ENCODE results near the gene PLXNC1.

The PLXNC1 gene

DNA sequence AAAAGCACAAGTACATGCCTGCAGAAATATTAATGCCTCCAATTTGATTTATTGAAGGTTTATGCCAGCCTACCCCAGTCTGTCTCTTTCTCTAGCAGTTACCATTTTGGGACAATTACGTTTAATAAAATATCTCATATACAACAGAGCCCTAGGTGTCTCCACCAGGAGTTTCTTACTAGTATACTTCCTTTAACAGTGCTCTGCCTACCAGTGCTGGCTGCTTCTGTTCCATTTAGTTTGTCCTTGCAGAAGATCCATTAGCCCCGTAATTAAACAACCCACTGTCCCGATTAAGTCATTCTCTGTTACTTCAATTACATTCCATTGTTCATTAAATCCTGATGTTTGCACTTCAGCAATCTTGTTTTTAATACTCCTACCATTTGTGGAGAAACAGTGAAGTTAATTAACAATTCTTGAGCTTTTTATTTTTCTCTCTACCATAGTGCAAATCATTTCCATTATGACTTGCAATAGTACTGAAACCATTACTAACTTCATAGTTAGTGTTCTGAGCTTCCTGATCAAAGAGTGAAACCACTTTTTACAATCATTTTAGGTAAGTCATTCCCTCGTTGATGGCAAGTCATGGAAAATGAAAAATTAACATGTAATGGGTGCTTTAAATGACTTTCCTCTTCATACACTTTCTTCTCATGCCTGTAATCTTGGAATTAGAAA lies 121.1 kb downstream of the PLXNC1 start:
- FAIRE-seq: no peak

DNA sequence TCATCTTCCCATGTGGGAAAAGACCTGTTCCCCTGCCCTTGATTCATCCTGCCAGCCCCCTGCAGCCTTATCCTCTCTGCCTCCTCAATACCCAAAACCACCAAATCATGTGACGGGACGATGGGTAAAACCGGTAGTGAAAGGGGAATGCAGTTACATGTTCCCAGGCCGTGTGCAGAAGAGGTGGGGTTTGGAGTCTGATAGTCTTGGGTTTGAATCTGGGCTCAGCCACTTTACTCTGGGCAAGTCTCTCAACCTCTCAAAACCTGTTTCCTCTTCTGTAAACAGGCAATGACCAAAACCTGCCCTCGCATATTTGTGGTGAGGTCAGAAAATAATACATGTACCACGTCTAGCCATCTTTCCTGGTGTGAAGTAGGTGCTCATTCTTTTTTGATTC lies 123.0 kb downstream of the PLXNC1 start:
- FAIRE-seq: no peak

DNA sequence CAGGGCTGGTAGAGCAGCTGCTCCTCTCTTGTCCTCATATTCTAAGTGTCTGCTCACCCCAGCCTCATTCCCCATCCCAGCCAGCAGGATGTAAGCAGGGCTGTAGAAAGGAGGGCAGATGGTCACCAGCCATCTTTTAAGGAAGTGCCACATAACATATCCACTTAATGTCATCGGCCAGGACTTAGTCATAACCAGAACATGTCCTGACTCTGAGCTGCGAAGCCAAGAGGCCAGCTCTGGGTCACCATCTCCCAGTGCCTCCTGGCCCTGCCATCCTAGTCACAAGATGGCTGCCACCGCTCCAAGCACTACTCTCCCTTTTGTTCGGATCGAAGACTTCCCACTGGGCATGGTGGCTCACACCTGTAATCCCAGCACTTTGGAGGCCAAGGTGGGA lies 123.9 kb downstream of the PLXNC1 start:
- no peak for FAIRE-seq

DNA sequence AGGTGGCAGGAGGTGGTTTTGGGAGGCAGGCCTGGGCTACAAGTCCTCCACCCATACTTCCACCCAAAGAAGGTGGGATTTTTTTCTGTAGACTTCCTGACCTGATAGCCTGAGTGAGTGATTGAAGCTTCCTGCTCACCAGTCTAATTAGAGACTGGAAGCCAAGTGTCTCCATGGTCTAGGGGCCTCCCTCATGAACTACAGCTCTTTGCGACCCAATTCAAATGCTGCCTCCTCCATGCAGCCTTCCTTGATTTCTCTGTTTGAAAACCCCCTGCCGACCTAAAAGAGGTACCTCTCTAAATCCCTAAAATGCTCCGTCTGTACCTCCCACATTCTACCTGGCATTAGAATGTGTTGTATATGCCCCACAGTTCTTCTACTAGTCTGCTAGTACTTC lies 124.9 kb downstream of the PLXNC1 start:
- FAIRE-seq: no peak

DNA sequence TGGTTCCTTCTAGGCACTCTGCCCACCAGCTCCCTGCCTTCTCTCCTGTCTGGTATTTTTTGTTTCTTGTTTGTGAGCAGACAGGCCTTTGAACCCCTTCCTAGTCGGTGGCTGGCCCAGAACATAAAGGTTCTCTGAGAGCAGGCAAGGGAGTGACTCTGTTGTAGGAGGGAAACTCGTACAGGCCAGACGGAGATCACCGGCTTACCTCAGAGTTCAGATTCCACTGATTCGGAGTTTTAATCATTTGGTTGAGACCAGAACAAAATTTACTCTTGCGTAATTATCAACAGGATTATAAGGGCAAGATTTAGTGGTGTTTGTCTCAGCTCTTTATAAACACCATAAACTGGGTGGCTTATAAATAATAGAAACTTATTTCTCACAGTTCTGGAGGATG lies 128.3 kb downstream of the PLXNC1 start:
- no peak for FAIRE-seq

DNA sequence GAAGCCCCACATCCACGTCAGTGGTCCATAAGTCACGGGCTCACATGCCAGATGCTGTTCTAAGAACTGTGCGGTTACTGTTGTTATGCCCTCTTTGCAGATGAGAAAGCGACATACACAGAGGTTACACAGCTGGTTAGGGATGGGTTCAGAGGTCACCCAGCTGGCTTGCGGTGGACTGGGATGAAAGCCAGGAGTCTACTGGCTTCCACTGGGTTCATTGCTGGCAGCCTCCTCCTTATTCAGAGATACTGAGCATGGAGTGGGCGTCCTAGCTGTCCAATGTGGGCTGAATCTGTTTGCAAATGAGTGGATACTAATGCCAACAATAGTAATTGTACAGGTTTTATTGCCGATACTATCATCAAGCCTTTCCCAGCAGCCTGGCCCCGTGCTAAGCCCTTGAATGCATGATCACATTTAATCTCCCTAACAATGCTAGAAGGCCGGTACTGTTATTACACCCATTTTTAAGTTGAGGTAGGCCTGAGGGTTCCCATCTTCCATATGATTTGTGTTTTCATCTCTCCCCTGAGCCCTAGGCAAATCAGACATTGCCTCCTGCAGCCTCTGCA lies 129.1 kb downstream of the PLXNC1 start:
- no peak for FAIRE-seq

DNA sequence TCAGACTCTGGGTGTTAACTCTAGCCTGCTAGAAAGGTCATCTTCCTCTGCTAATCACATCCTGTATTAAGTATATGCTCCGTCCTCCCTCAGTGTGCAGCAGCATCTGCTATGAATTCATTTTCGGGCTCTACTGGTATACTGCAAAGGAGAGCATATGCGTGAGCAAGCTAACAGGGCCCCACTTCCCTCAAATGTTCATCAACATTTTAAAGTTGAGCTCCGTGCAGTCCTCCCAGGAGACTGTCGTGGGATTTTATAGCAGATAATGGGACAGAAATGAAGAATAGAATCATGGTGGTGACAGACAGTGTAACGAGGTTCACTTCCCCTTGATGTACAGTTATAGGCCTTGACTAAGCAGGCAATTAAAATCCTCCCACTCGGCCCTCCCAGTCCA lies 131.7 kb downstream of the PLXNC1 start:
- no peak for FAIRE-seq

DNA sequence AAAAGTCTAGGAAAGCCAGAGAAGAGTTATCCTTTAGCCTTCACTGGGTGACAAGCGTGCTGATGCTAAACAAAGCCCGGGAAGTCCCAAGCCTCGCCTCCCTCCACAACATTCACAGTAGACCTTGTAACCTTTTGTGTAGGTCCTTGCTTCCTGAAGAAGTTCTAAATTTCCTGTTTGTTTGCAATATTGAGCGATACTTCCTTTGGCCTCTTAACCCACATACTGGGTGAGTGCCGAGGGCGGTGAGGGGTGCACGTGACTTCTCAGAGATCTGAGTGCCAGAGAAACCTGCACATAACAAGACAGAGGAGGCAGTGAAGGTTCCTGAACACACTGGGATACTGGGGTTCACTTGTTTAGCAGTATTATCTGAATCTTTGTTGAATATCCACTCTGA lies 134.3 kb downstream of the PLXNC1 start:
- no peak for FAIRE-seq

DNA sequence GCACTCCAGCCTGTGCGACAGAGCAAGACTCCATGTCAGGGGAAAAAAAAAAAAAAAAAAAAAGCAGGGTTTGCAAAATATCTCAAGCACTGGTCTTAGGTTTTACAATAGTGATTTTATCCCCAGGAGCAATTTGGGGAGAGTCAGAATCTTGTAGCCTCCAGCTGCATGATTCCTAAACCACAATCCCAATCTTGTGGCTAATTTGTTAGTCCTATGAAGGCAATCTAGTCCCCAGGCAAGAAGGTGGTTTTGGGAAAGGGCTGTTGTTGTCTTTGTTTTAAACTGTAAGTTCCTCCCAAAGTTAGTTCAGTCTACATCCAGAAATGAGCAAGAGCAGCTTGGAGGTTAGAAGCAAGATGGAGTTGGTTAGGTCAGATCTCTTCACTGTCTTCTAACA lies 135.7 kb downstream of the PLXNC1 start:
- no peak for FAIRE-seq

DNA sequence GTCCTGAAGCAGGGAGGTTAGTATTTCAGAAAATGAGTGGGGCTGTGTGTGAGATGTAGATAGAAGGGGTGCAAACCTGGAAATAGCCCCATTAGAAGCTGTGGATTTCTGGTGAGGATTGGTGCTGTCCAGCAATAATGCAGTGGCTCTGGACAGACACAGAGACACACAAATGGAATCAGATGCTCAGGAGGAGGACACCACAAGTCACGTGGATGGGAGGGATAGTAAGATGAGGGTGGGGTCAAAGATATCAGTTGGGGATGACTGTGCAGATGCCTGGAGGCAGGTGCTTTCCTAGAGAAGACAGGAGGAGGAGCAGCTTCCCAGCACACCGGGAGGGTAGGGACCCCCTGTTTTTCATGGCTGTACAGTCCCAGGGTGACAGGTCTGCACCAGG lies 136.5 kb downstream of the PLXNC1 start:
- FAIRE-seq: no peak

DNA sequence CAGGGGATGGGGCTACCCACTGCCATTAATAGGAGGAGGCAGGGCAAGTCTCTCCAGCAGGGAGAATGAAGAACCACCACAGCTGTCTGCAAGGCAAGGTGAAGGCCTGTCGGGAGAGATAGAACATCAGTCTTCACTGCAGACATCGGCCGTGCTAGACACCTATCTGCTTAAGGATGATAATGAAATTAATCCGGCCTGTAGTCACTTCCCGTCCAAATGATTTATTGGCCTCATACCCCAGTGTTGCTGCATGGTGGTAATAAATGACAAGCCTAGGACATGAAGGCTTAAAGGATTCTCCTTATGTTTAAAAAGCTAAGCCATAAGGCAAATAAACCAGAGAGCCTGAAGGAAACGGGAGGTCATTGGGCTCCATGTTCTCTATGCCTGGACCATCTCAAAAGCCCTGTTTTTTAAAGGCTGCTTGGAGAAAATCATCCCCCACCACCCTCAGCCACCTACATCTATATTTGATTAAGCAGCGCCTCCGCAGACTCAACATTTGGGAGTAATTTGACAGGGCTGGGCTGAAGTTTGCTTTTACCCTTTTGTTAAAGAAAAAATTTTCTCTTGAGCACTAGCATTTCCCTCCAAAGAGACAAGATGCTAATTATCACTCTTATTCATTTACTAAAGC lies 137.7 kb downstream of the PLXNC1 start:
- FAIRE-seq: no peak

DNA sequence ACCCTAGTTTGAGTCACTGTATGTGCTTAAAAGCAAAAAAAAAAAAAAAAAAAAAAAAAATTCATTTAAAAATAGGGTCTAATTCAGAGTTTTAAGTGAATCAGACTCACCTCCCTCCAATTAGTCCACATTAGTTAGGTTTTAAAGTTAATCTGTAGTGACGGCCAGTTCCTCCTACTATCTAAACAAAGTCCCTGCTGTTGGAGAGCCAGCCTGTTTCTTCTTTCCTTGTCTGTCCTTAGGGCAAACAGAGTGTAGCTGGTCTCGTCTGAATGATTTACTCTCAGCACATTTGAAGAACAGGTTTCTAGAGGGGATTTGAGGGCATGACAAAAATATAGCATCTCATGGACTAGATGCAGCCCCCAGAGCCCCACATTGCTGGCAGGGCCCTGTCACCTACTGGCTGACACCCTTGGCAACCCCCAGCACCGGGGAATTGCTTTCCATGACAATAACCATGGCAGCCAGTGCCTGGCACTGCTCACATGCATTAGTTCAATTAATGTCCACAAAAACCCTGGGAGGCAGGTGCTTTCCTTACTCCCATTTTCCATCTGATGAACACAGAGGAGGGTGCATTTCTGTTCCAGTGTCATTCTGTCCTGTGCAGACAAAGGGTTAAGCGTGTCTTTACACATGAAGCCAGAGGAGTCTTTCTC lies 138.3 kb downstream of the PLXNC1 start:
- FAIRE-seq: no peak

DNA sequence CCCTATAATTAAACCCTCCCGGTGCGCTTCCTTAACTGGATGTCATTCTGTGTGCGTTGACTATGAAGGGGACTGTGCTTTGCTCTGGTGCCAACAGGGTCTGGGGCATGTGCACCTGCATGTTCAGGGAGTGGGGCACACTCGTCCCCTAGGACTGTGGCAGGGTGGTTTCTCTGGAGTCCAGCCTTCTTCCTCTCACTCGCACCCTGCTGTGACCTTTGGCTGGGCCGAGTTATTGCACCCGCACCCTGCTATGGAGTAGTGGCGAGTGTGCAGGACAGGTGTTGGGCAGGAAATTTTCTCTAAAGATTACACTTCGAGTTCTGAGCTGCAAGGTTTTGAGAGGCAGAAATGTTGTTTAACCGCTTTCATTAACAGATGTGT lies 138.9 kb downstream of the PLXNC1 start:
- no peak for FAIRE-seq

DNA sequence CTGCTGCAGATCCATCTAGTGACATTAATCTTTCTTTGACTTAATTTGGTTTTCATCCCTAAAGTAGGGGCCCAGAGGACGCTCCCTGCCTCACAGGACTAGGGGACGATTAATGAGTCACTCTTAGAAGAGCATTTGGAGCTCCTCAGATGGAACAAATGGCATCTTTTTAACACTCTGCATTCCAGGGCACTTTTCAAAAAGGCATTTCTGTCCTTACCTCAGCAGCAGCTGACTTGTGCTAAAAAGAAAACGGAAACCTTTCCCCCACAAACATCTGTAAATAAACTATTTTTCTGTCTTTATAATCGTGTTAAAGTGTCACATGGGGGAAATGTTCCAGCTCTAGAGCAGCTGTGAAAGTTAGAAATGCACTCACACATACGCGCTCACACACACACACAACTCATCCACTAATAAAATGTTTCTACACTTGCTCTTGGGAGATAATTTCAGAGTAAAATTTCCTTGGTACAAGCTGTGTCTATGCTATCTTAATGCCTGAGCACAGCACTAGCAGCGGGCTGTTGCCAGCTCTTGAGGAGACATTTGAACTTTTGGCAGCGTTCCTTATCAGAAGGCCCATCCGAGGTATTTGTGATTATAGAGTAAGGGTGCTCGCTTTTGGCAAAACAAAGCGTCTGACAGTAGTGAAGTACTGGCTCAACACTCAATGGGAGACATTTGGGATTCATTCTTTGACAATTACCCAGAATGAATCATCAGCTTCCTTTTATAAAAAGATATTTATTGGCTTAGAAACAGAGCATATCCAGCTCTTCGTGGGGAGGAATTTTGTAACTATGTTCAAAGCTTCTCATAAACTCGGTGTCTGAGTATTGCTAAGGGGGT lies 141.3 kb downstream of the PLXNC1 start:
- FAIRE-seq: no peak

DNA sequence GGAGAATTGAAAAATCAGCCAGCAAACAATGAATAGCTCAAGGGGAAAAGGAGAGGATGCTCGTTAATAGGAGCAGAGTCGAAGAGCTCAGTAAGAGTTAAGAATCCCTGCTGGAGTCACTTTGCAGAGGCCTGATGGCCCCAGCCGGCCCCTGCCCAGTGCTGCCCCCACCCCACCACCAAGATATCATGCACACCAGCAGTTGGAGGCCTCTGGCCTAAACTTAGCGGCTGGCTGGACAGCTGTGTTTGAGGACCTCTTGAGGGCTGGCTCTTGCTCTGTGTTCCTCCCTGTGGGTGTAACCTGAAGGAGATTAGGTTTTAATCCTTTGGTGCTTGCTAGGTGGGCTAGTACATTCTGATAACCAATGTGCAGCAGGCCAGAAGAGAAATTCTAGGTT lies 142.0 kb downstream of the PLXNC1 start:
- no peak for FAIRE-seq

DNA sequence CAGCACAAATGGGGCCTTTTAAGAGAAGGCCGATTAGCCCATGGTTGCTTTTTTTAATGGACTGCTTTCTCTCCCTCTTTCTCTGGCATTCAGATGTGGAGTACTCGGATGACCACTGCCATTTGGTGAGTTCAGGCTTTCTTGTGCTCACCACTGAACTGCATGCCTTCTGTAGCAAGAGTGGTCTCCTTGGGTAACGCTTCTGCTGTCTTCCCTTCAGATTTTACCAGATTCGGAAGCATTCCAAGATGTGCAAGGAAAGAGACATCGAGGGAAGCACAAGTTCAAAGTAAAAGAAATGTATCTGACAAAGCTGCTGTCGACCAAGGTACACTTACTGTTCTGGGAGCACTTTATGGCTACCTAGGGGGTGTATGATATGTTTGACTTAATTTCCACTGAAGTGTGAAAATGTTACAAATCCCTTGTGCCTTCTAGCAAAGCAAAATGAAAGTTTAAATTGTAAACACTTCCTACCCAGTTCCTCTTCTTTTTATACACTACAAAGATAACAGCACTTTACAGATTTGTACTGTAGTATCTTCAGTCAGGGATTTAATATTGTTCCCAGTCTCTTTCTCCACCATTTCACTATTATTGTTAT lies 148.8 kb downstream of the PLXNC1 start:
- FAIRE-seq: no peak

DNA sequence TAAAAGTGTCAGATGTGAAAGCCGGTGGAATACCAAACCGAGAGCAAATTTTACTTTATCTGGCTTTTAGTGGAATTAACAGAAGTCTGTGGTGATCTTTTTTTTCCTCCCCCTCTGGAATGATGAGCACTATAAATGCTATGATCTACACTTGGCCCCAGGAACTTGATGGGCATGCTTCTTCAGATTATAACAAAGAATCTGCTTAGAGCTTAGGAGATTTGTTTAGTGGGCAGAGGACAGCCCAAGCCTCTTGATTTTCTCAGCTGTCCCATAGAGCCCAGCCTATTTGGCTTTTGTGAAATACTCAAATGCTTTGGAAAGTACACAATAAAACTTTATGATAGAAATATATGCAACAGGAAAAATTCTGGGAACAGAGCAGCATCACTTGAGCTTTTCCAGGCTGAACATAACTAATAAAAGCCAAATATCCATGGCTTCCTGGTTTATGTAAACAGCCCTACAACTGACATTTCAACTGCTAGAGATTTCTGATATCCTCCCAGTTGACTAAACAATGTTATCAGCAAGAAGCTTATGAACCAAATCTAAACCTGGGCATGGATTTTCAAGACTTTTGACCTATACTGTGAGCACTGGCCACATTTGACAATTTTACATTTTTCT lies 149.6 kb downstream of the PLXNC1 start:
- no peak for FAIRE-seq

DNA sequence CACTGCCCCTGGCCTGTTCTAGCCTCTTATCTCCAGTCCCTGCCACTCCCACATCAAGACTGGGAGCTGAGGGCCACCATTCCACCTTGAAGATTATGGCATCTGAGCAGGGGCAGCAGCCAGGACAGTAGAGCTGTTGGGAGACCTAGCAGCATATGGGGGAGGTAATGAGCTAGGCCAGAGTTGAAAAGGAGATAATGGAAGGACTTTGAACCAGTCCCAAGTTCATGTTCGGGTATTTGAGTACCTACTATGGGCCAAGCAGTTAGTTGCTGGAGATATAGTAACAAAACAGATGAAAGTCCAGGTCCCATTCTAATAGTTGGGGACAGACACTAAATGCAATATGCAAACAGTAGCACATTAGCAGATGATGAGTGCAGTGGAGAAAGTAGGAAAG lies 151.5 kb downstream of the PLXNC1 start:
- FAIRE-seq: no peak

DNA sequence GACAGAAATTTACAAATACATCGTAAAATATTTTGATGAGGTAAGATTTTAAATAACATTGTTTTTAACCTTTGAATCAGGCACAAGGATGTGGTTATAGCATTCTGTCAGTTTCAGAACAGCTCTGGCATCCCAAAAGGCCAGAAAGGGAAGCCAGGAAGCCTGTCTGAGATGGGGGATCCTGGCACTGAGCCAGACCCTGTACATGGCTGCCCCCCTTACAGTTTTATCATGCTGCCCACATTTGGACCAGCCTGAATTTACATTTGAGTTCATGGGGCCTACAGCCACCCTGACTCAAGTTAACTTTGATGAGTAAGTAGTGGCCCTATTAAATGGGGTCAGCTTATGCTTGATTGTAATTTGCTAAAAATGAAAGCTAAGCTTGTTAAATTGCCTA lies 155.6 kb downstream of the PLXNC1 start:
- FAIRE-seq: no peak

DNA sequence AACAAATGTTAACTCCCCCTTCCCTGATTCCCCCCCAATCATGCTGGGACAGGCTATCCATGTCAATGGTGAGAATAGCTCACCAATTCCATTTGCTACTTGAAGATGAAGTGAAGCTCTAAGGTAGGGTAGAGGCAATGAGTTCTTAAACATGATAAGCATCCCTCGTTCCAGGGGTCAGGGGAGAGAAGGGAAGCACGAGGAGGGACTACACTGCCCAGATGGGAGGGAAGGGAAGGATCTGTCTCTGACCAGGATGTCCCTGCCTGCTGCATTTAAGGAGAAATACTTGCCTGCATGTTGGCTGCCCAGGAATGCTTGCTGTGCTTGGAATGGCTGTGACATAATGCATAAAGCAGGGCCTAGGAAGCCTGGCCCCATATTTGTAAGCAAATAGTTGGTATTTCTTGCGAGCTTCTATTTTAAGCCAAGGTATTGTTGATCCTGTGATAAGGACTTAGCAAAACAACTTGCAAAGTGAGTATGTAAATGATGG lies 156.2 kb downstream of the PLXNC1 start:
- FAIRE-seq: no peak

DNA sequence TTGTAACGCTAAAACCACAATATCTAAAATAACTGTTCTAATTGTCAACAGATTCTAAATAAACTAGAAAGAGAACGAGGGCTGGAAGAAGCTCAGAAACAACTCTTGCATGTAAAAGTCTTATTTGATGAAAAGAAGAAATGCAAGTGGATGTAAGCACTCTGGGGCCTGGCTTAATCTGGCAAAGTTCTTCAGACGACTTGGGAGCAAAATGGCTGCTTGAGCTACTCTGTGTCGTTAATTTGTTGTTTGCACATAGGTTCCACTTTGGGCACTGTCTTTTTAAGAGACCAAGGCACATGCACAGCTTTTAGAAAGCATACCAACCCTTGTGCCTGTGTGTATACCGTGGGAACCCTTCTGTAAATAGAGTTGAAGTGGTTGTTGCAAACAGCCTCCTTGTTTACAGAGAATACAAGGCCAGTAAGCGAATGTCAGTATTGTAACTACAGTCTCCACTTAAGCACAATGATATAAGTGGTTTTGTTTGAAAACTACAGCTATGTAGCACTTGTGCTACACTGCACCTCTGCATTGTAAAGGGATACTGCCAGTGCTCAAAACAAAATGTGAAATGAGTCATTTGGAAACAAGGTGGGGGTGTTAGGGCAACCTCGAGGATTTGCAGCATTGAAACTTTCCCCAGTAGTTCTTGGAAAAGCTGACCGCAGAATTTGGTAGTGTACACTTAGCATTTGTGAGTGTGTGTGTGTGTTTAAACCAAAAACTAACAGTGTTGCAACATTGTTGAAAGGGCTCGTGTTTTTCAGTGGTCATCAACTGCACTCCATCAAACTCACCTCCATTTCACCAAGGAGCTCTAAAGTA lies 157.0 kb downstream of the PLXNC1 start:
- FAIRE-seq: no peak
